ENCODE data around the gene CEMIP2.

GRCh38 chr9:71646131-71646530 lies 122.2 kb downstream of the CEMIP2 start:
- TF ChIP-seq CTCF (IDR thresholded peaks at IDR 0.05), result no peak
- no peak for TF ChIP-seq POLR2A (IDR thresholded peaks at IDR 0.05)

All from ovary (tissue), 3 donors.